ENCODE measurements around the gene UBE2H. TPM values are rescaled to one million over a fixed set of nuclear protein-coding genes. Genes with fewer than 3 reads are reported as not detected.
"Not testable (repeated sequence)": the region's sequence is repeated elsewhere in the genome, so short reads cannot be mapped to it uniquely, and the experiment has no call there.

The UBE2H gene
- total and polyA plus RNA-seq, 2 donors (not counting 1 experiment from before 2014, with no cell fraction given): 23.3 to 54.1 TPM

GRCh38 chr7:129836983-129837382 is 115.8 kb downstream of the UBE2H start:
- Histone ChIP-seq H3K27me3 (replicated peaks in 1 of 4; ENCODE audit: control extremely low read depth in 1 of 4, control insufficient read depth in 3 of 4, insufficient read depth in 4 of 4, low read length in 3 of 4) (no peaks in the 10 kb centered on the region), H3K4me3 (ENCODE audit: control extremely low read depth in 1 of 5, extremely low read depth in 1 of 5, insufficient read depth in 1 of 5, low read depth in 2 of 5, low read length in 4 of 5) (no peak overlapping the region), H3K9ac (ENCODE audit: low read length) (no peak overlapping the region), H3K4me1 (ENCODE audit: control insufficient read depth in 2 of 2, insufficient read depth in 2 of 2, low read length in 2 of 2) (no peaks in the 10 kb centered on the region), H2AFZ (ENCODE audit: insufficient read depth, low read depth, low read length, poor library complexity, severe bottlenecking) (no peak overlapping the region), H3K36me3 (replicated peaks in 1 of 2; ENCODE audit: control extremely low read depth in 1 of 2, control insufficient read depth in 1 of 2, extremely low read depth in 1 of 2, insufficient read depth in 2 of 2, low read length in 1 of 2) (peaks cover 6 to 27% of the 10 kb centered on the region in 2 experiments), H3K4me2 (replicated peaks; ENCODE audit: low read depth, low read length, poor library complexity, severe bottlenecking) (no peak overlapping the region), H3K79me2 (ENCODE audit: control insufficient read depth, insufficient read depth, low read length) (peaks cover 5% of the 10 kb centered on the region), H3K9me3 (ENCODE audit: control extremely low read depth in 1 of 3, control insufficient read depth in 2 of 3, insufficient read depth in 1 of 3, low read length in 2 of 3) (no peaks in the 10 kb centered on the region), H3K27ac (ENCODE audit: low read length in 2 of 2) (no peak overlapping the region), H4K20me1 (ENCODE audit: control insufficient read depth, insufficient read depth, low read length, poor library complexity, severe bottlenecking) (peaks cover 29% of the 10 kb centered on the region)
- ATAC-seq (ENCODE audit: low read depth) (no peak), DNase-seq (no peak)
- no peak overlapping the region for H3K4me3 Mint-ChIP-seq
- intact Hi-C loops (cut with micrococcal nuclease): no loop called here
- TF ChIP-seq CTCF (IDR thresholded peaks at IDR 0.05) (no peak), EZH2 (IDR thresholded peaks at IDR 0.05; ENCODE audit: borderline replicate concordance, insufficient read depth, low read depth, low read length, poor library complexity, severe bottlenecking) (no peak)
- H3K4me1 Mint-ChIP-seq: peaks cover 4% of the 10 kb centered on the region
- POLR2A ChIA-PET: no interaction called here
- H3K27ac Mint-ChIP-seq: peak overlapping the region; percentile 10
- CTCF ChIA-PET: interaction anchor here (0.6 to 1.4 kb wide), 2 partner anchors 174 to 211 kb away, joined by 3 to 4 read pairs; no protein-coding TSS in a partner anchor
- H3K27me3 Mint-ChIP-seq: no peaks in the 10 kb centered on the region
- H3K9me3 Mint-ChIP-seq (ENCODE audit: insufficient read depth): no peaks in the 10 kb centered on the region
- 93% methylated on average over 1 of the region's 3 CpGs for WGBS (ENCODE audit: insufficient coverage)

- Histone ChIP-seq H3K9ac (ENCODE audit: low read length) (no peak overlapping the region), H3K79me2 (ENCODE audit: control insufficient read depth, insufficient read depth, low read length) (no peaks in the 10 kb centered on the region), H3K4me3 (ENCODE audit: control extremely low read depth in 1 of 5, extremely low read depth in 1 of 5, insufficient read depth in 1 of 5, low read depth in 2 of 5, low read length in 4 of 5) (no peak overlapping the region), H3K27me3 (replicated peaks in 1 of 4; ENCODE audit: control extremely low read depth in 1 of 4, control insufficient read depth in 3 of 4, insufficient read depth in 4 of 4, low read length in 3 of 4) (no peaks in the 10 kb centered on the region), H3K9me3 (ENCODE audit: control extremely low read depth in 1 of 3, control insufficient read depth in 2 of 3, insufficient read depth in 1 of 3, low read length in 2 of 3) (no peaks in the 10 kb centered on the region), H3K4me2 (replicated peaks; ENCODE audit: low read depth, low read length, poor library complexity, severe bottlenecking) (no peak overlapping the region), H3K27ac (ENCODE audit: low read length in 2 of 2) (no peak overlapping the region), H4K20me1 (ENCODE audit: control insufficient read depth, insufficient read depth, low read length, poor library complexity, severe bottlenecking) (peaks cover 22% of the 10 kb centered on the region), H3K36me3 (replicated peaks in 1 of 2; ENCODE audit: control extremely low read depth in 1 of 2, control insufficient read depth in 1 of 2, extremely low read depth in 1 of 2, insufficient read depth in 2 of 2, low read length in 1 of 2) (peaks cover 6 to 32% of the 10 kb centered on the region in 2 experiments), H2AFZ (ENCODE audit: insufficient read depth, low read depth, low read length, poor library complexity, severe bottlenecking) (no peak overlapping the region), H3K4me1 (ENCODE audit: control insufficient read depth in 2 of 2, insufficient read depth in 2 of 2, low read length in 2 of 2) (no peaks in the 10 kb centered on the region)
- ChIA-PET POLR2A (no interaction called here), CTCF (interaction anchor here (0.9 to 1.5 kb wide), 4 partner anchors 9 to 175 kb away, joined by 3 to 5 read pairs (median 4); no protein-coding TSS in a partner anchor)
- Mint-ChIP-seq H3K4me3 (no peak overlapping the region), H3K4me1 (peaks cover 1% of the 10 kb centered on the region), H3K27me3 (no peaks in the 10 kb centered on the region), H3K9me3 (ENCODE audit: insufficient read depth) (no peaks in the 10 kb centered on the region), H3K27ac (no peak overlapping the region)
- ATAC-seq (ENCODE audit: low read depth) (no peak), DNase-seq (no peak)
- intact Hi-C loops (cut with micrococcal nuclease): no loop called here
- WGBS (ENCODE audit: insufficient coverage): 98% methylated on average over 4 of the region's 6 CpGs
- TF ChIP-seq EZH2 (IDR thresholded peaks at IDR 0.05; ENCODE audit: borderline replicate concordance, insufficient read depth, low read depth, low read length, poor library complexity, severe bottlenecking) (no peak), CTCF (IDR thresholded peaks at IDR 0.05) (no peak)
Observed at GRCh38 chr7:129835569-129835968, 117.2 kb downstream of the UBE2H start.

- CTCF ChIA-PET; H3K27me3 ChIP-seq (replicated peaks in 1 of 4; ENCODE audit: control extremely low read depth in 1 of 4, control insufficient read depth in 3 of 4, insufficient read depth in 4 of 4, low read length in 3 of 4); H3K27me3 Mint-ChIP-seq; H3K4me3 ChIP-seq (ENCODE audit: control extremely low read depth in 1 of 5, extremely low read depth in 1 of 5, insufficient read depth in 1 of 5, low read depth in 2 of 5, low read length in 4 of 5); H3K4me2 ChIP-seq (replicated peaks; ENCODE audit: low read depth, low read length, poor library complexity, severe bottlenecking); H3K79me2 ChIP-seq (ENCODE audit: control insufficient read depth, insufficient read depth, low read length); H3K4me1 ChIP-seq (ENCODE audit: control insufficient read depth in 2 of 2, insufficient read depth in 2 of 2, low read length in 2 of 2); H3K4me3 Mint-ChIP-seq; H3K9me3 ChIP-seq (ENCODE audit: control extremely low read depth in 1 of 3, control insufficient read depth in 2 of 3, insufficient read depth in 1 of 3, low read length in 2 of 3); ATAC-seq (ENCODE audit: low read depth); intact Hi-C loops (cut with micrococcal nuclease); H3K9ac ChIP-seq (ENCODE audit: low read length); H3K9me3 Mint-ChIP-seq (ENCODE audit: insufficient read depth); H2AFZ ChIP-seq (ENCODE audit: insufficient read depth, low read depth, low read length, poor library complexity, severe bottlenecking); H3K27ac Mint-ChIP-seq; H3K4me1 Mint-ChIP-seq; H3K27ac ChIP-seq (ENCODE audit: low read length in 2 of 2); DNase-seq: not testable (repeated sequence)
- POLR2A ChIA-PET: interaction anchor here (0.7 kb wide), 1 partner anchor 151 kb away, joined by 3 read pairs; no protein-coding TSS in a partner anchor
- H3K36me3 ChIP-seq (replicated peaks in 1 of 2; ENCODE audit: control extremely low read depth in 1 of 2, control insufficient read depth in 1 of 2, extremely low read depth in 1 of 2, insufficient read depth in 2 of 2, low read length in 1 of 2): peaks cover 6 to 26% of the 10 kb centered on the region in 2 experiments
- 96% methylated on average over 5 of the region's 6 CpGs for WGBS (ENCODE audit: insufficient coverage)
- H4K20me1 ChIP-seq (ENCODE audit: control insufficient read depth, insufficient read depth, low read length, poor library complexity, severe bottlenecking): peaks cover 20% of the 10 kb centered on the region
Observed at GRCh38 chr7:129833353-129833752, 119.4 kb downstream of the UBE2H start.
